ENCODE results near the gene ZFYVE21. TPM values are rescaled to one million over a fixed set of nuclear protein-coding genes. Genes with fewer than 3 reads are reported as not detected.

Gene ZFYVE21
- total RNA-seq, 1 experiment from 2014 or later, result 66.2 TPM

DNA sequence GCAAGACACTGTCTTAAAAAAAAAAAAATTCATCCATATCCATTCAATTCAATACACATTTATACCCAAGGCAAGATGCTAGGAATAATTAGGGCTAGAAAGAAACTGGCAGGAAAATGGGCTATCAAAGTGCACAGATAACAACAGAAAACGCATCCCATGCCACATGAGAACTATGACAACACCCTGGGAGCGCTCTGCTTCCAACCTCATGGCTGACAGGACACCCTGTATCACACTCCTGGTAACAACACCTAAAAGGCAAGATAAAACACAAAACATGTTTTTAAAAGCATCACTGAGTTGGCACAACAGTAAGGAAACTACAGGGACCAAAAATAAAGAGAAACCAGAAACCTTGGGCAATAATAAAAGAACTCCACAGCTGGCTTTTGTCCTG lies 54.9 kb downstream of the ZFYVE21 start:
- ChIA-PET POLR2A (no interaction called here), CTCF (no interaction called here)
- BruUV-seq (replicated peaks), result no TSS peak
- H3K36me3 ChIP-seq (ENCODE audit: control insufficient read depth, insufficient read depth, low read length), result no peaks in the 10 kb centered on the region
- no peaks in the 10 kb centered on the region for H3K27me3 ChIP-seq (replicated peaks; ENCODE audit: control insufficient read depth, insufficient read depth, low read length)
- no peak overlapping the region for H3K4me3 ChIP-seq (ENCODE audit: low read depth, low read length)
- Mint-ChIP-seq H3K27ac (ENCODE audit: unreplicated experiment) (no peak overlapping the region), H3K36me3 (ENCODE audit: insufficient read depth, unreplicated experiment) (peaks cover 2% of the 10 kb centered on the region), H3K27me3 (ENCODE audit: insufficient read depth, unreplicated experiment) (no peaks in the 10 kb centered on the region), H3K4me3 (ENCODE audit: unreplicated experiment) (no peak overlapping the region), H3K4me1 (ENCODE audit: low read depth, unreplicated experiment) (peaks cover 8% of the 10 kb centered on the region), H3K9me3 (ENCODE audit: unreplicated experiment) (no peaks in the 10 kb centered on the region)
- DNase-seq, result no peak
- H3K9me3 ChIP-seq, result no peaks in the 10 kb centered on the region
- intact Hi-C loops (cut with micrococcal nuclease; ENCODE audit: unreplicated experiment), result no loop called here
- TF ChIP-seq, protein P1, sequence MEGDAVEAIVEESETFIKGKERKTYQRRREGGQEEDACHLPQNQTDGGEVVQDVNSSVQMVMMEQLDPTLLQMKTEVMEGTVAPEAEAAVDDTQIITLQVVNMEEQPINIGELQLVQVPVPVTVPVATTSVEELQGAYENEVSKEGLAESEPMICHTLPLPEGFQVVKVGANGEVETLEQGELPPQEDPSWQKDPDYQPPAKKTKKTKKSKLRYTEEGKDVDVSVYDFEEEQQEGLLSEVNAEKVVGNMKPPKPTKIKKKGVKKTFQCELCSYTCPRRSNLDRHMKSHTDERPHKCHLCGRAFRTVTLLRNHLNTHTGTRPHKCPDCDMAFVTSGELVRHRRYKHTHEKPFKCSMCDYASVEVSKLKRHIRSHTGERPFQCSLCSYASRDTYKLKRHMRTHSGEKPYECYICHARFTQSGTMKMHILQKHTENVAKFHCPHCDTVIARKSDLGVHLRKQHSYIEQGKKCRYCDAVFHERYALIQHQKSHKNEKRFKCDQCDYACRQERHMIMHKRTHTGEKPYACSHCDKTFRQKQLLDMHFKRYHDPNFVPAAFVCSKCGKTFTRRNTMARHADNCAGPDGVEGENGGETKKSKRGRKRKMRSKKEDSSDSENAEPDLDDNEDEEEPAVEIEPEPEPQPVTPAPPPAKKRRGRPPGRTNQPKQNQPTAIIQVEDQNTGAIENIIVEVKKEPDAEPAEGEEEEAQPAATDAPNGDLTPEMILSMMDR (IDR thresholded peaks at IDR 0.05; ENCODE audit: insufficient read depth in 1 of 2, low read depth in 1 of 2, low read length in 1 of 2, severe bottlenecking in 1 of 2, unreplicated experiment in 1 of 2), result no peak
- H3K4me1 ChIP-seq, result no peaks in the 10 kb centered on the region

DNA sequence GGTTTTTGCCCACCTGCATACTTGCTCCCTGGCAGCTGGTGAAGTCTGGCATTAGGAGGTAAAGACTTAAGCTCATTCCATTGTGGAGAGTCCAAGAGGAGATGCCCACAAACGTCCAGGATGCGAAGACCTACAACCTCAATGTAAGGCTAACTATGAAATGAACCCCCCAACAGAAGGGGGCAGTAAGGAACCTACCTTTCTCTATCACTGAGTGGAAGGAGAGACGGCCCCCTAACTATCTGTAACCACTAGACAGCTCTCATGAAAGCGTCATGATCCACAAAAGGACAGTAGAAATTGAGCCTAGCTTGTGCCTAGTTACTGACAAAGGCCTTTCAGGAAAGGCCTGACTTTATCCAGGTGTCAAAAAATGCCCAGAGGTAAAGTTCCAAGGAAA lies 55.3 kb downstream of the ZFYVE21 start:
- Mint-ChIP-seq H3K4me3 (ENCODE audit: unreplicated experiment) (no peak overlapping the region), H3K9me3 (ENCODE audit: unreplicated experiment) (no peaks in the 10 kb centered on the region), H3K27me3 (ENCODE audit: insufficient read depth, unreplicated experiment) (no peaks in the 10 kb centered on the region), H3K36me3 (ENCODE audit: insufficient read depth, unreplicated experiment) (no peaks in the 10 kb centered on the region), H3K27ac (ENCODE audit: unreplicated experiment) (no peak overlapping the region), H3K4me1 (ENCODE audit: low read depth, unreplicated experiment) (peaks cover 6% of the 10 kb centered on the region)
- intact Hi-C loops (cut with micrococcal nuclease; ENCODE audit: unreplicated experiment), result no loop called here
- POLR2A ChIA-PET, result no interaction called here
- Histone ChIP-seq H3K27me3 (replicated peaks; ENCODE audit: control insufficient read depth, insufficient read depth, low read length) (no peaks in the 10 kb centered on the region), H3K4me1 (no peaks in the 10 kb centered on the region), H3K9me3 (no peaks in the 10 kb centered on the region), H3K4me3 (ENCODE audit: low read depth, low read length) (no peak overlapping the region), H3K36me3 (ENCODE audit: control insufficient read depth, insufficient read depth, low read length) (no peaks in the 10 kb centered on the region)
- no TSS peak for BruUV-seq (replicated peaks)
- CTCF ChIA-PET, result no interaction called here
- DNase-seq, result no peak
- TF ChIP-seq, protein P1 (IDR thresholded peaks at IDR 0.05; ENCODE audit: insufficient read depth in 1 of 2, low read depth in 1 of 2, low read length in 1 of 2, severe bottlenecking in 1 of 2, unreplicated experiment in 1 of 2), result no peak

DNA sequence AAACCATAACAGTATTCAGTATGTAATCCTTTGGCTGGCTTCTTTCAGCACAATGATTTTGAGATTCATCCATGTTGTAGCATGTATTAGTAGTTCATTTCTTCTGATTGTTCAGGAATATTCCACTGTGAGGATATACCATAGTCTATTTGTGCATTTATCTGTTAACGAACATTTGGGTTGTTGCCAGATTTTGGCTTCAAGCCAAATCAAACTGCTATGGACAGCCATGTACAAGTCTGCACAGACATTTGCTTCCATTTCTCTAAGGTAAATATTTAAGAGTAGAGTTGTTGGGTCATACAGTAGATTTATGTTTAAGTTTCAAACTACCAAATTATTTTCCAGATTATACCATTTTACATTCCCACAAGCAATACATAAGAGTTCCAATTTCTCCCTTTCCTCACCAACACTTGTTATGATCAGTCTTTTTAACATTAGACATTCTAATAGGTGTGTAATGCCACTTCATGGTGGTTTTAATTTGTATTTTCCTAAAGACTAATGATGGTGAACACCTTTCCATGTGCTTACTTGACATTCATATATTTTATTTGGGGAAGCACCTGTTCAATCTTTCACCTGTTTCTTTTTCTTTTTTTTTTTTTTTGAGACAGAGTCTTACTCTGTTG lies 56.6 kb downstream of the ZFYVE21 start:
- no peak for DNase-seq
- H3K36me3 ChIP-seq (ENCODE audit: control insufficient read depth, insufficient read depth, low read length), result no peaks in the 10 kb centered on the region
- no peaks in the 10 kb centered on the region for H3K4me1 ChIP-seq
- Mint-ChIP-seq H3K4me1 (ENCODE audit: low read depth, unreplicated experiment) (peaks cover 6% of the 10 kb centered on the region), H3K9me3 (ENCODE audit: unreplicated experiment) (no peaks in the 10 kb centered on the region), H3K36me3 (ENCODE audit: insufficient read depth, unreplicated experiment) (no peaks in the 10 kb centered on the region), H3K4me3 (ENCODE audit: unreplicated experiment) (no peak overlapping the region), H3K27ac (ENCODE audit: unreplicated experiment) (no peak overlapping the region), H3K27me3 (ENCODE audit: insufficient read depth, unreplicated experiment) (no peaks in the 10 kb centered on the region)
- ChIA-PET CTCF (no interaction called here), POLR2A (no interaction called here)
- H3K4me3 ChIP-seq (ENCODE audit: low read depth, low read length), result no peak overlapping the region
- intact Hi-C loops (cut with micrococcal nuclease; ENCODE audit: unreplicated experiment), result no loop called here
- TF ChIP-seq, protein P1 (IDR thresholded peaks at IDR 0.05; ENCODE audit: insufficient read depth in 1 of 2, low read depth in 1 of 2, low read length in 1 of 2, severe bottlenecking in 1 of 2, unreplicated experiment in 1 of 2), result no peak
- H3K27me3 ChIP-seq (replicated peaks; ENCODE audit: control insufficient read depth, insufficient read depth, low read length), result no peaks in the 10 kb centered on the region
- no TSS peak for BruUV-seq (replicated peaks)
- no peaks in the 10 kb centered on the region for H3K9me3 ChIP-seq

Data from Caco-2 (cell line).